SK-N-SH (cell line): ENCODE results near the gene ECSCR. TPM values are rescaled to one million over a fixed set of nuclear protein-coding genes. Genes with fewer than 3 reads are reported as not detected.

Experiments
- CTCF ChIA-PET: fragments of 300-600, 350-600 bp; formaldehyde crosslinking; extraction: SDS; loops from one replicate; lab custom pipeline; 2021; lab: Yijun Ruan, JAX
- POLR2A ChIA-PET: fragments of 350-600 bp; sonication (Branson Sonifier 250); formaldehyde crosslinking; extraction: SDS; loops from one replicate; lab custom pipeline; 2020; ENCODE audit warnings: antibody characterized with exemption, inconsistent platforms; lab: Yijun Ruan, JAX
- DNase-seq: peaks from one replicate; pipeline ENCODE4 v3.0.0; 2012
- H2AFZ ChIP-seq: fragments of 200-600 bp; sonication (generic); 2 replicates; pipeline ENCODE4 v1.8.1; 2016; ENCODE audit warnings: antibody characterized with exemption, mild to moderate bottlenecking, low read depth
- H3F3A ChIP-seq: fragments of 200-600 bp; sonication (generic); replicated peaks from 2 replicates; pipeline ENCODE3; 2016; ENCODE audit warnings: antibody characterized with exemption, mild to moderate bottlenecking; ENCODE audit not compliant: insufficient read depth
- H3K27ac ChIP-seq, 2 experiments: fragments of 200-500 bp in 1 of 2; fragments of 200-600 bp in 1 of 2; sonication (Bioruptor generic) in 1 of 2; sonication (generic), shearing (Covaris generic) in 1 of 2; 2 replicates each; pipeline versions ENCODE4 v1.5.1 to v1.6.1; 2014 to 2016; ENCODE audit warnings: low read depth in 2 of 2, inconsistent platforms in 1 of 2, low read length in 1 of 2, mild to moderate bottlenecking in 1 of 2, mixed read lengths in 1 of 2
- H3K27me3 ChIP-seq: fragments of 200-600 bp; sonication (generic), shearing (Covaris generic); 2 replicates; pipeline ENCODE4 v1.6.1; 2016; ENCODE audit warnings: mixed run types; ENCODE audit not compliant: insufficient read depth
- H3K36me3 ChIP-seq, 2 experiments: fragments of 200-500 bp in 1 of 2; fragments of 200-600 bp in 1 of 2; sonication (Bioruptor generic) in 1 of 2; sonication (generic) in 1 of 2; replicated peaks in 1 of 2; 2 replicates each; pipeline versions ENCODE3 to v1.5.1; 2014 to 2016; ENCODE audit warnings: low read length in 1 of 2, mild to moderate bottlenecking in 1 of 2; ENCODE audit not compliant: insufficient read depth in 2 of 2, control insufficient read depth in 1 of 2
- H3K4me1 ChIP-seq, 2 experiments: fragments of 200-500 bp in 1 of 2; fragments of 200-600 bp in 1 of 2; sonication (Bioruptor generic) in 1 of 2; sonication (generic), shearing (Covaris generic) in 1 of 2; 2 replicates each; pipeline versions ENCODE4 v1.5.1 to v1.6.1; 2014 to 2016; ENCODE audit warnings: low read depth in 1 of 2, low read length in 1 of 2, mixed run types in 1 of 2; ENCODE audit not compliant: insufficient read depth in 2 of 2, control insufficient read depth in 1 of 2
- H3K4me2 ChIP-seq: fragments of 200-600 bp; sonication (generic), shearing (Covaris generic); 2 replicates; pipeline ENCODE4 v1.6.1; 2017; ENCODE audit warnings: mixed run types
- H3K4me3 ChIP-seq, 2 experiments: fragments of 200-500 bp in 1 of 2; fragments of 200-600 bp in 1 of 2; sonication (Bioruptor generic) in 1 of 2; sonication (generic), shearing (Covaris generic) in 1 of 2; 2 replicates each; pipeline versions ENCODE4 v1.5.1 to v1.8.1; 2014 to 2016; ENCODE audit warnings: low read depth in 2 of 2, inconsistent platforms in 1 of 2, low read length in 1 of 2, mild to moderate bottlenecking in 1 of 2, mixed read lengths in 1 of 2, moderate library complexity in 1 of 2
- H3K79me2 ChIP-seq: fragments of 200-600 bp; sonication (generic); 2 replicates; pipeline ENCODE4 v1.8.1; 2017; ENCODE audit warnings: mild to moderate bottlenecking; ENCODE audit not compliant: insufficient read depth
- H3K9ac ChIP-seq: fragments of 200-600 bp; sonication (generic); 2 replicates; pipeline ENCODE4 v1.6.1; 2017; ENCODE audit warnings: mixed run types
- H3K9me2 ChIP-seq: fragments of 200-600 bp; sonication (generic); 2 replicates; pipeline ENCODE4 v1.6.1; 2017; ENCODE audit warnings: mixed run types
- H3K9me3 ChIP-seq: fragments of 200-600 bp; sonication (generic); 2 replicates; pipeline ENCODE4 v1.6.1; 2017; ENCODE audit warnings: mixed run types, mild to moderate bottlenecking, moderate library complexity
- H4K20me1 ChIP-seq: fragments of 200-600 bp; sonication (generic); 2 replicates; pipeline ENCODE4 v1.6.1; 2017; ENCODE audit warnings: mild to moderate bottlenecking, mixed run types; ENCODE audit not compliant: insufficient read depth
- ELF1 ChIP-seq: IDR thresholded peaks from 2 replicates; pipeline ENCODE4 v1.4.0; 2012
- EP300 ChIP-seq, 2 experiments: IDR thresholded peaks; 2 replicates each; pipeline versions ENCODE4 v1.4.0 to v1.6.1; 2012; ENCODE audit warnings: borderline replicate concordance in 1 of 2, low read depth in 1 of 2, low read length in 1 of 2
- EZH2phosphoT487 ChIP-seq: fragments of 200-600 bp; sonication (generic); IDR thresholded peaks from 2 replicates; pipeline ENCODE4 v1.6.1; 2017; ENCODE audit warnings: low read depth, mixed run types, mild to moderate bottlenecking, antibody characterized with exemption, moderate library complexity, borderline replicate concordance
- FOXM1 ChIP-seq: IDR thresholded peaks from 2 replicates; pipeline ENCODE4 v1.4.0; 2012; ENCODE audit warnings: low read depth, mild to moderate bottlenecking
- GABPA ChIP-seq: IDR thresholded peaks from 2 replicates; pipeline ENCODE4 v1.4.0; 2012; ENCODE audit warnings: low read depth, mild to moderate bottlenecking
- GATA2 ChIP-seq: sonication (generic); formaldehyde crosslinking; IDR thresholded peaks from 2 replicates; pipeline ENCODE4 v1.5.0; 2020; ENCODE audit warnings: mild to moderate bottlenecking, missing genetic modification reagents
- JUND ChIP-seq: IDR thresholded peaks from 2 replicates; pipeline ENCODE4 v1.4.0; 2012
- MEF2A ChIP-seq: IDR thresholded peaks from 2 replicates; pipeline ENCODE4 v1.4.0; 2012; ENCODE audit warnings: low read depth, borderline replicate concordance
- NFIC ChIP-seq: IDR thresholded peaks from 2 replicates; pipeline ENCODE4 v1.4.0; 2012; ENCODE audit warnings: borderline replicate concordance
- RAD21 ChIP-seq: IDR thresholded peaks from 2 replicates; pipeline ENCODE4 v1.6.1; 2012; ENCODE audit warnings: mild to moderate bottlenecking, low read length
- REST ChIP-seq: IDR thresholded peaks from 2 replicates; pipeline ENCODE4 v1.6.1; 2012; ENCODE audit warnings: mild to moderate bottlenecking, low read depth, low read length, moderate library complexity
- RXRA ChIP-seq: IDR thresholded peaks from 2 replicates; pipeline ENCODE4 v1.4.0; 2012; ENCODE audit warnings: low read depth, mild to moderate bottlenecking, borderline replicate concordance
- TEAD4 ChIP-seq: IDR thresholded peaks from 2 replicates; pipeline ENCODE4 v1.4.0; 2012; ENCODE audit warnings: mild to moderate bottlenecking, borderline replicate concordance; ENCODE audit not compliant: insufficient read depth
- WGBS: methylation state at CpG from one replicate; pipeline ENCODE4 v1.1.6; 2017; ENCODE audit warnings: low lambda C conversion rate; 5-methylcytosine and 5-hydroxymethylcytosine counted together
- polyA plus RNA-seq, 3 experiments: library from polyadenylated mRNA; depleted of rRNA; stranded (reverse); fragments of >200 nt; gene quantifications; 2 replicates each; pipeline ENCODE4 v1.2.3, GENCODE V29; 2012
- TF ChIP-seq, protein P1 (sequence below): IDR thresholded peaks from 2 replicates; pipeline ENCODE4; 2012
- TF ChIP-seq, protein P2 (sequence below): IDR thresholded peaks from 2 replicates; pipeline ENCODE4 v1.4.0; 2012; ENCODE audit warnings: low read depth, borderline replicate concordance
- TF ChIP-seq, protein P3 (sequence below): fragments of 150-350 bp; IDR thresholded peaks from 2 replicates; pipeline ENCODE4 v1.6.1; 2017; ENCODE audit warnings: antibody characterized with exemption, low read length, low read depth, borderline replicate concordance

ECSCR gene
- polyA plus RNA-seq, 1 of the 3 experiments (the other 2 are of a cell fraction), result 10.9 TPM

GRCh38 chr5:139410993-139411828 lies 51.3 kb downstream of the ECSCR start:
- 69% methylated on average over 16 of the region's 17 CpGs for WGBS
- peaks cover 0 to 19% of the 10 kb centered on the region in 2 experiments; a peak in 1 of 4 replicates for H3K4me1 ChIP-seq
- no peak for DNase-seq
- TF ChIP-seq, protein P1, sequence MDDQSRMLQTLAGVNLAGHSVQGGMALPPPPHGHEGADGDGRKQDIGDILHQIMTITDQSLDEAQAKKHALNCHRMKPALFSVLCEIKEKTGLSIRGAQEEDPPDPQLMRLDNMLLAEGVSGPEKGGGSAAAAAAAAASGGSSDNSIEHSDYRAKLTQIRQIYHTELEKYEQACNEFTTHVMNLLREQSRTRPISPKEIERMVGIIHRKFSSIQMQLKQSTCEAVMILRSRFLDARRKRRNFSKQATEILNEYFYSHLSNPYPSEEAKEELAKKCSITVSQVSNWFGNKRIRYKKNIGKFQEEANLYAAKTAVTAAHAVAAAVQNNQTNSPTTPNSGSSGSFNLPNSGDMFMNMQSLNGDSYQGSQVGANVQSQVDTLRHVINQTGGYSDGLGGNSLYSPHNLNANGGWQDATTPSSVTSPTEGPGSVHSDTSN, result no peak
- TF ChIP-seq JUND (no peak), EZH2phosphoT487 (no peak), GATA2 (CRISPR knock-in tag) (peak; percentile 38; the same call in 1 of the 2 replicates), FOXM1 (no peak), TEAD4 (no peak), REST (no peak), RXRA (no peak), NFIC (no peak), ELF1 (no peak), MEF2A (no peak), RAD21 (no peak), GABPA (no peak), EP300 (IDR thresholded peaks at IDR 0.05; ENCODE audit: borderline replicate concordance in 1 of 2, low read depth in 1 of 2, low read length in 1 of 2) (peak in 1 of 2 experiments; percentile 51; a peak in 1 of 4 replicates)
- TF ChIP-seq, protein P2, sequence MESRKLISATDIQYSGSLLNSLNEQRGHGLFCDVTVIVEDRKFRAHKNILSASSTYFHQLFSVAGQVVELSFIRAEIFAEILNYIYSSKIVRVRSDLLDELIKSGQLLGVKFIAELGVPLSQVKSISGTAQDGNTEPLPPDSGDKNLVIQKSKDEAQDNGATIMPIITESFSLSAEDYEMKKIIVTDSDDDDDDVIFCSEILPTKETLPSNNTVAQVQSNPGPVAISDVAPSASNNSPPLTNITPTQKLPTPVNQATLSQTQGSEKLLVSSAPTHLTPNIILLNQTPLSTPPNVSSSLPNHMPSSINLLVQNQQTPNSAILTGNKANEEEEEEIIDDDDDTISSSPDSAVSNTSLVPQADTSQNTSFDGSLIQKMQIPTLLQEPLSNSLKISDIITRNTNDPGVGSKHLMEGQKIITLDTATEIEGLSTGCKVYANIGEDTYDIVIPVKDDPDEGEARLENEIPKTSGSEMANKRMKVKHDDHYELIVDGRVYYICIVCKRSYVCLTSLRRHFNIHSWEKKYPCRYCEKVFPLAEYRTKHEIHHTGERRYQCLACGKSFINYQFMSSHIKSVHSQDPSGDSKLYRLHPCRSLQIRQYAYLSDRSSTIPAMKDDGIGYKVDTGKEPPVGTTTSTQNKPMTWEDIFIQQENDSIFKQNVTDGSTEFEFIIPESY, result no peak
- TF ChIP-seq, protein P3, sequence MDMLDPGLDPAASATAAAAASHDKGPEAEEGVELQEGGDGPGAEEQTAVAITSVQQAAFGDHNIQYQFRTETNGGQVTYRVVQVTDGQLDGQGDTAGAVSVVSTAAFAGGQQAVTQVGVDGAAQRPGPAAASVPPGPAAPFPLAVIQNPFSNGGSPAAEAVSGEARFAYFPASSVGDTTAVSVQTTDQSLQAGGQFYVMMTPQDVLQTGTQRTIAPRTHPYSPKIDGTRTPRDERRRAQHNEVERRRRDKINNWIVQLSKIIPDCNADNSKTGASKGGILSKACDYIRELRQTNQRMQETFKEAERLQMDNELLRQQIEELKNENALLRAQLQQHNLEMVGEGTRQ, result no peak
- H3K4me3 ChIP-seq, result no peak overlapping the region
- H3K9me2 ChIP-seq, result no peaks in the 10 kb centered on the region
- no peaks in the 10 kb centered on the region for H3K9me3 ChIP-seq
- H3K4me2 ChIP-seq, result no peak overlapping the region
- H2AFZ ChIP-seq, result no peak overlapping the region
- peak overlapping the region in 1 of 2 experiments; percentile 47; a peak in 2 of 4 replicates for H3K27ac ChIP-seq
- H3K9ac ChIP-seq, result no peak overlapping the region
- H3F3A ChIP-seq, result no peaks in the 10 kb centered on the region
- no peaks in the 10 kb centered on the region for H3K27me3 ChIP-seq
- POLR2A ChIA-PET, result interaction anchor here (0.7 kb wide), 2 partner anchors 70 to 119 kb away, joined by 3 read pairs; partner anchors contain the start of gene PAIP2
- peaks cover 12 to 35% of the 10 kb centered on the region in 2 experiments for H3K36me3 ChIP-seq
- no peaks in the 10 kb centered on the region for H3K79me2 ChIP-seq
- CTCF ChIA-PET, result interaction anchor here (0.9 to 5.7 kb wide), 9 partner anchors 9 to 222 kb away, joined by 3 to 39 read pairs (median 6); partner anchors contain the start of gene PAIP2
- no peaks in the 10 kb centered on the region for H4K20me1 ChIP-seq
